Measurements from ENCODE around the gene MAP4.

DNA sequence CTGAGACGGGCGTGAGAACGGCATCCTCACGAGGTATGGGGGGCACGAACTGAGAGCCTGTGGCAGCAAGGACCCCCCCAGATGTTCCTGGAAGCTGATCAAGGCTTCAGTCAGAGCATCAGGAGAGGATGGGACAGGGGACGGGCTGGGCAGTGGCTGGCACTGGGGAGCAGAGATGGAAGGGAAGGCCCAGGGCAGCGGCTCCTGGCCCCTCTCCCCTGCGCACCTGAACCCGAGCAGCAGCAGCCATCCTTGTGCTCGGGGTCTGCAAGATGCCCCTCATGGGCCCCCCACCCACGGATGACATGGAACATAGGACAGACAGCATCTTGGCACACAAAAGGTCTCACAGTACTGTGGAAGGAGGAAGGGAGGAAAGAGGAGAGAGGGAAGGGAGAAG, 161.9 kb downstream of the MAP4 start:
- TF ChIP-seq, protein P1, sequence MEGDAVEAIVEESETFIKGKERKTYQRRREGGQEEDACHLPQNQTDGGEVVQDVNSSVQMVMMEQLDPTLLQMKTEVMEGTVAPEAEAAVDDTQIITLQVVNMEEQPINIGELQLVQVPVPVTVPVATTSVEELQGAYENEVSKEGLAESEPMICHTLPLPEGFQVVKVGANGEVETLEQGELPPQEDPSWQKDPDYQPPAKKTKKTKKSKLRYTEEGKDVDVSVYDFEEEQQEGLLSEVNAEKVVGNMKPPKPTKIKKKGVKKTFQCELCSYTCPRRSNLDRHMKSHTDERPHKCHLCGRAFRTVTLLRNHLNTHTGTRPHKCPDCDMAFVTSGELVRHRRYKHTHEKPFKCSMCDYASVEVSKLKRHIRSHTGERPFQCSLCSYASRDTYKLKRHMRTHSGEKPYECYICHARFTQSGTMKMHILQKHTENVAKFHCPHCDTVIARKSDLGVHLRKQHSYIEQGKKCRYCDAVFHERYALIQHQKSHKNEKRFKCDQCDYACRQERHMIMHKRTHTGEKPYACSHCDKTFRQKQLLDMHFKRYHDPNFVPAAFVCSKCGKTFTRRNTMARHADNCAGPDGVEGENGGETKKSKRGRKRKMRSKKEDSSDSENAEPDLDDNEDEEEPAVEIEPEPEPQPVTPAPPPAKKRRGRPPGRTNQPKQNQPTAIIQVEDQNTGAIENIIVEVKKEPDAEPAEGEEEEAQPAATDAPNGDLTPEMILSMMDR (IDR thresholded peaks at IDR 0.05): no peak
- TF ChIP-seq EP300 (IDR thresholded peaks at IDR 0.05): no peak
- TF ChIP-seq POLR2AphosphoS5 (IDR thresholded peaks at IDR 0.05): no peak
- TF ChIP-seq POLR2A (IDR thresholded peaks at IDR 0.05): no peak
